ENCODE results near the gene INO80.

DNA sequence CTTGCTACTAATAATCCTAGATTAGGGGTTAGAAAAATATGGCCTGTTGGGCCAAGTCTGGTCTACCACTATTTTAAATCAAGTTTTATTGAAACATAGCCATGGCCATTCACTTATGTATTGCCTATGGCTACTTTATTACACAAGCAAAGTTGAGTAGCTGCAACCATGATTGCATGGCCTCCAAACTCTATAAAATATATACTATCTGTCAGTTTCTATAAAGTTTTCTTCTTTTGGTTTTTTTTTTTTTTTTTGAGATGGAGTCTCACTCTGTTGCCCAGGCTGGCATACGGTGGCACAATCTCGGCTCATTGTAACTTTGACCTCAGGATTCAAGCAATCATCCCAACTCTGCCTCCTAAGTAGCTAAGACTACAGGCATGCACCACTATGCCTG, 60.4 kb downstream of the INO80 start:
- TF ChIP-seq, protein P1, sequence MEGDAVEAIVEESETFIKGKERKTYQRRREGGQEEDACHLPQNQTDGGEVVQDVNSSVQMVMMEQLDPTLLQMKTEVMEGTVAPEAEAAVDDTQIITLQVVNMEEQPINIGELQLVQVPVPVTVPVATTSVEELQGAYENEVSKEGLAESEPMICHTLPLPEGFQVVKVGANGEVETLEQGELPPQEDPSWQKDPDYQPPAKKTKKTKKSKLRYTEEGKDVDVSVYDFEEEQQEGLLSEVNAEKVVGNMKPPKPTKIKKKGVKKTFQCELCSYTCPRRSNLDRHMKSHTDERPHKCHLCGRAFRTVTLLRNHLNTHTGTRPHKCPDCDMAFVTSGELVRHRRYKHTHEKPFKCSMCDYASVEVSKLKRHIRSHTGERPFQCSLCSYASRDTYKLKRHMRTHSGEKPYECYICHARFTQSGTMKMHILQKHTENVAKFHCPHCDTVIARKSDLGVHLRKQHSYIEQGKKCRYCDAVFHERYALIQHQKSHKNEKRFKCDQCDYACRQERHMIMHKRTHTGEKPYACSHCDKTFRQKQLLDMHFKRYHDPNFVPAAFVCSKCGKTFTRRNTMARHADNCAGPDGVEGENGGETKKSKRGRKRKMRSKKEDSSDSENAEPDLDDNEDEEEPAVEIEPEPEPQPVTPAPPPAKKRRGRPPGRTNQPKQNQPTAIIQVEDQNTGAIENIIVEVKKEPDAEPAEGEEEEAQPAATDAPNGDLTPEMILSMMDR (IDR thresholded peaks at IDR 0.05), result no peak
- no peak for TF ChIP-seq POLR2A (IDR thresholded peaks at IDR 0.05)

All from prostate gland (tissue), 2 donors.